B cell (primary cell): ENCODE data around the gene LY9. TPM values are rescaled to one million over a fixed set of nuclear protein-coding genes. Genes with fewer than 3 reads are reported as not detected.

Source experiments
- ATAC-seq: fragments of 200-7000 bp; cut with Tn5 transposase; one replicate; pipeline ENCODE4 v1.10.0; 2021; ENCODE audit warnings: low read depth, mild to moderate bottlenecking, moderate number of reproducible peaks, moderate library complexity
- CTCF ChIA-PET: fragments of 350-600 bp; sonication (Branson Sonifier 250); formaldehyde crosslinking; loops from one replicate; lab custom pipeline; 2021; ENCODE audit warnings: antibody characterized with exemption, inconsistent platforms; lab: Charles Lee
- POLR2A ChIA-PET: fragments of 350-600 bp; sonication (Branson Sonifier 250); formaldehyde crosslinking; loops from one replicate; lab custom pipeline; 2021; ENCODE audit warnings: antibody characterized with exemption; lab: Charles Lee
- DNase-seq: peaks from one replicate; pipeline ENCODE4 v3.0.0; 2013
- H2AFZ ChIP-seq: 2 replicates; pipeline ENCODE4 v1.6.1; 2012; ENCODE audit warnings: mild to moderate bottlenecking, low read depth, low read length; ENCODE audit not compliant: insufficient read depth, poor library complexity, severe bottlenecking
- H3K27ac ChIP-seq, 2 donors: 1 replicate in 1 of 2; 2 replicates in 1 of 2; pipeline ENCODE4 v1.5.1; 2012 to 2013; ENCODE audit warnings: low read length in 2 of 2, mild to moderate bottlenecking in 2 of 2, moderate library complexity in 1 of 2
- H3K27me3 ChIP-seq, 4 experiments: fragments of 200-600 bp in 1 of 4; sonication (generic) in 1 of 4; replicated peaks in 1 of 4; 1 replicate in 2 of 4; 2 replicates in 2 of 4; pipeline versions ENCODE4 v1.6.1 to v1.7.0; 2013 to 2016; ENCODE audit warnings: low read length in 3 of 4, mild to moderate bottlenecking in 2 of 4, mixed read lengths in 1 of 4, moderate library complexity in 1 of 4; ENCODE audit not compliant: insufficient read depth in 4 of 4, control insufficient read depth in 3 of 4; ENCODE audit errors: control extremely low read depth in 1 of 4
- H3K36me3 ChIP-seq, 2 experiments: replicated peaks in 1 of 2; 1 replicate in 1 of 2; 2 replicates in 1 of 2; pipeline versions ENCODE4 v1.6.1 to v1.7.1; 2013; ENCODE audit warnings: low read length in 1 of 2; ENCODE audit not compliant: insufficient read depth in 2 of 2, control insufficient read depth in 1 of 2; ENCODE audit errors: control extremely low read depth in 1 of 2, extremely low read depth in 1 of 2
- H3K4me1 ChIP-seq, 2 donors: fragments of 200-600 bp in 1 of 2; sonication (generic) in 1 of 2; 1 replicate in 1 of 2; 2 replicates in 1 of 2; pipeline versions ENCODE4 v1.5.1 to v1.6.1; 2013 to 2017; ENCODE audit warnings: low read length in 2 of 2; ENCODE audit not compliant: control insufficient read depth in 2 of 2, insufficient read depth in 2 of 2
- H3K4me2 ChIP-seq: replicated peaks from 2 replicates; pipeline ENCODE3; 2012; ENCODE audit warnings: mild to moderate bottlenecking, low read depth, low read length; ENCODE audit not compliant: poor library complexity, severe bottlenecking
- H3K4me3 ChIP-seq, 5 experiments: fragments of 200-600 bp in 1 of 5; sonication (generic) in 1 of 5; 1 replicate in 3 of 5; 2 replicates in 2 of 5; pipeline versions ENCODE4 v1.5.1 to v1.7.0; 2011 to 2016; ENCODE audit warnings: low read length in 4 of 5, mild to moderate bottlenecking in 4 of 5, low read depth in 2 of 5, control low read depth in 1 of 5, moderate library complexity in 1 of 5; ENCODE audit not compliant: insufficient read depth in 1 of 5; ENCODE audit errors: control extremely low read depth in 1 of 5, extremely low read depth in 1 of 5
- H3K79me2 ChIP-seq: fragments of 200-600 bp; sonication (generic); one replicate; pipeline ENCODE4 v1.6.0; 2016; ENCODE audit warnings: low read length; ENCODE audit not compliant: control insufficient read depth, insufficient read depth
- H3K9ac ChIP-seq: fragments of 200-600 bp; sonication (generic); 2 replicates; pipeline ENCODE4 v1.6.1; 2017; ENCODE audit warnings: mild to moderate bottlenecking, low read length, moderate library complexity
- H3K9me3 ChIP-seq, 3 donors: one replicate each; pipeline versions ENCODE4 v1.6.1 to v1.7.1; 2013; ENCODE audit warnings: low read length in 2 of 3; ENCODE audit not compliant: control insufficient read depth in 2 of 3, insufficient read depth in 1 of 3; ENCODE audit errors: control extremely low read depth in 1 of 3
- H4K20me1 ChIP-seq: 2 replicates; pipeline ENCODE4 v1.6.0; 2012; ENCODE audit warnings: mild to moderate bottlenecking, low read length; ENCODE audit not compliant: insufficient read depth, control insufficient read depth, poor library complexity, severe bottlenecking
- H3K27ac Mint-ChIP-seq: one replicate; pipeline ENCODE4 v1.8.0; 2021; ENCODE audit warnings: mixed read lengths
- H3K27me3 Mint-ChIP-seq: one replicate; pipeline ENCODE4 v1.8.0; 2021; ENCODE audit warnings: mixed read lengths
- H3K4me1 Mint-ChIP-seq: one replicate; pipeline ENCODE4 v1.8.0; 2021; ENCODE audit warnings: mixed read lengths
- H3K4me3 Mint-ChIP-seq: one replicate; pipeline ENCODE4 v1.8.0; 2021; ENCODE audit warnings: mixed read lengths
- H3K9me3 Mint-ChIP-seq: one replicate; pipeline ENCODE4 v1.8.0; 2022; ENCODE audit warnings: mixed read lengths; ENCODE audit not compliant: insufficient read depth
- CTCF ChIP-seq: fragments of 200-600 bp; IDR thresholded peaks from one replicate; pipeline ENCODE4 v1.8.0; 2022; ENCODE audit warnings: antibody characterized with exemption, mild to moderate bottlenecking
- EZH2 ChIP-seq: IDR thresholded peaks from 2 replicates; pipeline ENCODE4 v1.6.1; 2012; ENCODE audit warnings: borderline replicate concordance, low read depth, mild to moderate bottlenecking, moderate library complexity, low read length; ENCODE audit not compliant: insufficient read depth, poor library complexity, severe bottlenecking
- WGBS: methylation state at CpG from one replicate; pipeline ENCODE4 v1.1.5; 2013; ENCODE audit warnings: missing lambda C conversion rate; ENCODE audit not compliant: insufficient coverage; 5-methylcytosine and 5-hydroxymethylcytosine counted together
- intact Hi-C: fragments of 100-400 bp; cut with micrococcal nuclease; formaldehyde crosslinking; loops from one replicate; pipeline ENCODE4 v1.10.0; 2022
- polyA plus RNA-seq: library from polyadenylated mRNA; depleted of rRNA; stranded (reverse); fragments of >200 nt; gene quantifications from 2 replicates; pipeline ENCODE4 v1.2.3, GENCODE V29; 2012
- total RNA-seq, 2 donors: library from RNA; stranded (reverse); fragments of 120-200 nt in 1 of 2; gene quantifications; 1 replicate in 1 of 2; 2 replicates in 1 of 2; pipeline versions ENCODE4 v1.2.3 to v1.2.4, GENCODE V29; 2013 to 2022

The LY9 gene
- total and polyA plus RNA-seq, 2 donors (not counting 1 experiment from before 2014, with no cell fraction given) = 252 to 365 TPM

DNA sequence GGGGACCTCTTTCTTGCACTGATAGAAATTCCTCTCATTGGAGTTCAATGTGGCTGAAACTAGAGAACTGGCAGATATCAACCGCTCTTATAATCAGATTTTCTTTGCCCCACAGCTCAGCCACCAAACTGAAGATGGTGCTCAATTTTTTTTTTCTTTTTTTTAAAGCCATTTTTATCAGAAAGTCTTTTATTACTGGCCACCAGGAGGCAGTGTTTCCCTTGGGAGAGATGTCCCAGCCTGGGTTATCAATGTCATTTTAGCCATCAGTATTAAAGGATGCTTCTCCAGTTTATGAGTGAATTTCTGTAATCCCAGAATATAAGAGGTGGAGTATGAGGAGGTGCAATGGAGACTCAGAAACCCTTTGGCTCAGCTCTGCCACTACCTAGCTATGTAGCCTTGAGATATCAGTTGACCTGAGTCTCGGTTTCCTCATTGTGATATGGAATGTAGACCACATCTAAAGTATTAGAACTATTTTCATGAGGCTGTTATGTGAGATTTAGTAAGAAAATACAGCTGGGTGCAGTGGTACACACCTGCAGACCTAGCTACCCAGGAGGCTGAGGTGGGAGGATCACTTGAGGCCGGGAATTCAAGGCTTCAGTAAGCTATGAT lies 39.1 kb downstream of the LY9 start:
- H3K9me3 Mint-ChIP-seq = no peaks in the 10 kb centered on the region
- Histone ChIP-seq H3K4me3 (no peak overlapping the region), H3K27ac (no peak overlapping the region), H3K4me1 (peaks cover 31 to 33% of the 10 kb centered on the region in 2 donors), H3K36me3 (no peaks in the 10 kb centered on the region), H3K79me2 (no peaks in the 10 kb centered on the region), H4K20me1 (no peaks in the 10 kb centered on the region), H2AFZ (no peak overlapping the region), H3K9ac (no peak overlapping the region), H3K4me2 (no peak overlapping the region), H3K27me3 (no peaks in the 10 kb centered on the region), H3K9me3 (no peaks in the 10 kb centered on the region)
- no CpG with 5 or more reads among the region's 3 CpGs for WGBS
- ATAC-seq (no peak), DNase-seq (peak; percentile 71)
- POLR2A ChIA-PET = interaction anchor here (0.5 to 0.7 kb wide), 2 partner anchors 156 to 348 kb away, joined by 3 to 15 read pairs; no protein-coding TSS in a partner anchor
- H3K27ac Mint-ChIP-seq = no peak overlapping the region
- intact Hi-C loops = loop anchor here (1.0 to 10.0 kb wide), 3 partner anchors 38 to 116 kb away; partner anchors contain the start of genes ITLN1 and LY9
- CTCF ChIA-PET = interaction anchor here (0.6 to 6.6 kb wide), 20 partner anchors 20 to 304 kb away, joined by 3 to 111 read pairs (median 4); partner anchors contain the start of gene ITLN2
- peaks cover 45% of the 10 kb centered on the region for H3K4me1 Mint-ChIP-seq
- H3K27me3 Mint-ChIP-seq = no peaks in the 10 kb centered on the region
- peak; percentile 52 for TF ChIP-seq CTCF
- TF ChIP-seq EZH2 = no peak
- no peak overlapping the region for H3K4me3 Mint-ChIP-seq

DNA sequence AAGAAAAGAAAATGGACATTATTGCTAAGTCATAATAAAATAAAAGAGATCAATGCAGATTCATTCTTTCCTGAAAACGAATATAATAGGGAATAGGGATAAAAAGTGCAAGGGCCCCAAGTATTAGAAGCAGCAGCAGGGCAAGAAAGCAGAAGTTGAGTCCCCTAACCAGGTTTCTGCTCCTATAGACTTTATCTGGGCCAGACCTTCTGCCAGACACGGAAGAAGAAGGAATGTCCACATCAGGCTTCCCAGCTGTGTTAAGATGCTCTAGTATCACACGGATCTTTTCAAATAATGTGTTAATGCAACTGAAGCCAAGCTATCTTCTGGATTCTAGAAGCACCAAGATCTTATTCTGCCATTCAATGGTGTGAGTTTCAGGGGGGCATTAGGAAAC lies 39.8 kb downstream of the LY9 start:
- no peaks in the 10 kb centered on the region for H4K20me1 ChIP-seq
- peaks cover 31 to 33% of the 10 kb centered on the region in 2 donors for H3K4me1 ChIP-seq
- CTCF ChIA-PET = interaction anchor here (0.6 to 6.6 kb wide), 15 partner anchors 21 to 304 kb away, joined by 3 to 111 read pairs (median 4); partner anchors contain the start of gene ITLN2
- H3K79me2 ChIP-seq = no peaks in the 10 kb centered on the region
- H2AFZ ChIP-seq = no peak overlapping the region
- no peaks in the 10 kb centered on the region for H3K36me3 ChIP-seq
- ATAC-seq (no peak), DNase-seq (peak; percentile 42)
- no peak overlapping the region for H3K9ac ChIP-seq
- no peak overlapping the region for H3K4me2 ChIP-seq
- Mint-ChIP-seq H3K27me3 (no peaks in the 10 kb centered on the region), H3K9me3 (no peaks in the 10 kb centered on the region), H3K4me1 (peaks cover 39% of the 10 kb centered on the region), H3K27ac (peak overlapping the region; percentile 85), H3K4me3 (no peak overlapping the region)
- POLR2A ChIA-PET = interaction anchor here (0.5 kb wide), 1 partner anchor 348 kb away, joined by 15 read pairs; no protein-coding TSS in a partner anchor
- no peak overlapping the region for H3K4me3 ChIP-seq
- no peaks in the 10 kb centered on the region for H3K27me3 ChIP-seq
- TF ChIP-seq CTCF (no peak), EZH2 (no peak)
- H3K9me3 ChIP-seq = no peaks in the 10 kb centered on the region
- intact Hi-C loops = loop anchor here (1.0 to 10.0 kb wide), 4 partner anchors 38 to 297 kb away; partner anchors contain the start of genes DEDD, ITLN1 and LY9
- WGBS = 41% methylated on average over 2 of the region's 3 CpGs
- H3K27ac ChIP-seq = no peak overlapping the region
